ENCODE results near the gene ABCG4.
"Not testable (repeated sequence)": the region's sequence is repeated elsewhere in the genome, so short reads cannot be mapped to it uniquely, and the experiment has no call there.

The ABCG4 gene

GRCh38 chr11:119134389-119134978, 14.4 kb upstream of the ABCG4 start:
- TF ChIP-seq CTCF (IDR thresholded peaks at IDR 0.05; ENCODE audit: low read depth, low read length, poor library complexity, severe bottlenecking) (peak; percentile 68), EZH2phosphoT487 (IDR thresholded peaks at IDR 0.05; ENCODE audit: borderline replicate concordance, low read length) (no peak)
- Histone ChIP-seq H3K79me2 (ENCODE audit: control insufficient read depth, low read length) (no peaks in the 10 kb centered on the region), H3K4me3 (ENCODE audit: low read length) (no peak overlapping the region), H4K20me1 (ENCODE audit: control insufficient read depth, insufficient read depth, low read depth, low read length) (0 out of 2 replicates have a peak, but pooled peaks cover 4% of the 10 kb centered on the region), H3F3A (ENCODE audit: control insufficient read depth, insufficient read depth) (no peaks in the 10 kb centered on the region), H3K27me3 (ENCODE audit: control insufficient read depth, low read length) (no peaks in the 10 kb centered on the region), H3K4me1 (ENCODE audit: control insufficient read depth, low read length) (no peaks in the 10 kb centered on the region), H3K4me2 (ENCODE audit: low read length) (no peak overlapping the region), H3K27ac (ENCODE audit: low read depth, low read length) (no peak overlapping the region), H3K9me2 (replicated peaks; ENCODE audit: control insufficient read depth, low read length) (no peaks in the 10 kb centered on the region), H3K9me3 (ENCODE audit: control insufficient read depth, insufficient read depth, low read length) (no peaks in the 10 kb centered on the region), H3K36me3 (ENCODE audit: control insufficient read depth, low read length) (peaks cover 48% of the 10 kb centered on the region)

- not testable (repeated sequence) for H3K4me1 ChIP-seq (ENCODE audit: control insufficient read depth, low read length); H3F3A ChIP-seq (ENCODE audit: control insufficient read depth, insufficient read depth); H3K4me2 ChIP-seq (ENCODE audit: low read length); H3K9me2 ChIP-seq (replicated peaks; ENCODE audit: control insufficient read depth, low read length); H3K27ac ChIP-seq (ENCODE audit: low read depth, low read length); H3K4me3 ChIP-seq (ENCODE audit: low read length); H4K20me1 ChIP-seq (ENCODE audit: control insufficient read depth, insufficient read depth, low read depth, low read length); H3K36me3 ChIP-seq (ENCODE audit: control insufficient read depth, low read length); H3K9me3 ChIP-seq (ENCODE audit: control insufficient read depth, insufficient read depth, low read length); H3K79me2 ChIP-seq (ENCODE audit: control insufficient read depth, low read length); H3K27me3 ChIP-seq (ENCODE audit: control insufficient read depth, low read length)
Observed at GRCh38 chr11:119139276-119139675, 9.6 kb upstream of the ABCG4 start.

- H3K27ac ChIP-seq (ENCODE audit: low read depth, low read length) = no peak overlapping the region
- no peaks in the 10 kb centered on the region for H4K20me1 ChIP-seq (ENCODE audit: control insufficient read depth, insufficient read depth, low read depth, low read length)
- H3K4me2 ChIP-seq (ENCODE audit: low read length) = no peak overlapping the region
- H3K79me2 ChIP-seq (ENCODE audit: control insufficient read depth, low read length) = no peaks in the 10 kb centered on the region
- H3F3A ChIP-seq (ENCODE audit: control insufficient read depth, insufficient read depth) = no peaks in the 10 kb centered on the region
- H3K9me3 ChIP-seq (ENCODE audit: control insufficient read depth, insufficient read depth, low read length) = no peaks in the 10 kb centered on the region
- H3K27me3 ChIP-seq (ENCODE audit: control insufficient read depth, low read length) = peaks cover 45% of the 10 kb centered on the region
- peaks cover 13% of the 10 kb centered on the region for H3K4me1 ChIP-seq (ENCODE audit: control insufficient read depth, low read length)
- no peaks in the 10 kb centered on the region for H3K36me3 ChIP-seq (ENCODE audit: control insufficient read depth, low read length)
- H3K9me2 ChIP-seq (replicated peaks; ENCODE audit: control insufficient read depth, low read length) = no peaks in the 10 kb centered on the region
- H3K4me3 ChIP-seq (ENCODE audit: low read length) = no peak overlapping the region
- TF ChIP-seq CTCF (IDR thresholded peaks at IDR 0.05; ENCODE audit: low read depth, low read length, poor library complexity, severe bottlenecking) (peak; percentile 34), EZH2phosphoT487 (IDR thresholded peaks at IDR 0.05; ENCODE audit: borderline replicate concordance, low read length) (no peak)
Observed at GRCh38 chr11:119144825-119145486, 3.9 kb upstream of the ABCG4 start.

GRCh38 chr11:119145551-119145950, 3.3 kb upstream of the ABCG4 start:
- TF ChIP-seq CTCF (IDR thresholded peaks at IDR 0.05; ENCODE audit: low read depth, low read length, poor library complexity, severe bottlenecking) = no peak
- TF ChIP-seq EZH2phosphoT487 (IDR thresholded peaks at IDR 0.05; ENCODE audit: borderline replicate concordance, low read length) = no peak
- H3K9me2 ChIP-seq (replicated peaks; ENCODE audit: control insufficient read depth, low read length) = no peaks in the 10 kb centered on the region
- H3K4me2 ChIP-seq (ENCODE audit: low read length) = no peak overlapping the region
- H3K36me3 ChIP-seq (ENCODE audit: control insufficient read depth, low read length) = no peaks in the 10 kb centered on the region
- H3K9me3 ChIP-seq (ENCODE audit: control insufficient read depth, insufficient read depth, low read length) = no peaks in the 10 kb centered on the region
- no peaks in the 10 kb centered on the region for H4K20me1 ChIP-seq (ENCODE audit: control insufficient read depth, insufficient read depth, low read depth, low read length)
- no peaks in the 10 kb centered on the region for H3F3A ChIP-seq (ENCODE audit: control insufficient read depth, insufficient read depth)
- H3K4me3 ChIP-seq (ENCODE audit: low read length) = no peak overlapping the region
- peaks cover 51% of the 10 kb centered on the region for H3K27me3 ChIP-seq (ENCODE audit: control insufficient read depth, low read length)
- H3K79me2 ChIP-seq (ENCODE audit: control insufficient read depth, low read length) = no peaks in the 10 kb centered on the region
- peaks cover 13% of the 10 kb centered on the region for H3K4me1 ChIP-seq (ENCODE audit: control insufficient read depth, low read length)
- no peak overlapping the region for H3K27ac ChIP-seq (ENCODE audit: low read depth, low read length)

Measured in DOHH2 (cell line).